Measurements from ENCODE around the gene TSPEAR. TPM values are rescaled to one million over a fixed set of nuclear protein-coding genes. Genes with fewer than 3 reads are reported as not detected.

TSPEAR gene
- total RNA-seq, 2 donors from 2014 or later = 1.5 to 6.0 TPM

DNA sequence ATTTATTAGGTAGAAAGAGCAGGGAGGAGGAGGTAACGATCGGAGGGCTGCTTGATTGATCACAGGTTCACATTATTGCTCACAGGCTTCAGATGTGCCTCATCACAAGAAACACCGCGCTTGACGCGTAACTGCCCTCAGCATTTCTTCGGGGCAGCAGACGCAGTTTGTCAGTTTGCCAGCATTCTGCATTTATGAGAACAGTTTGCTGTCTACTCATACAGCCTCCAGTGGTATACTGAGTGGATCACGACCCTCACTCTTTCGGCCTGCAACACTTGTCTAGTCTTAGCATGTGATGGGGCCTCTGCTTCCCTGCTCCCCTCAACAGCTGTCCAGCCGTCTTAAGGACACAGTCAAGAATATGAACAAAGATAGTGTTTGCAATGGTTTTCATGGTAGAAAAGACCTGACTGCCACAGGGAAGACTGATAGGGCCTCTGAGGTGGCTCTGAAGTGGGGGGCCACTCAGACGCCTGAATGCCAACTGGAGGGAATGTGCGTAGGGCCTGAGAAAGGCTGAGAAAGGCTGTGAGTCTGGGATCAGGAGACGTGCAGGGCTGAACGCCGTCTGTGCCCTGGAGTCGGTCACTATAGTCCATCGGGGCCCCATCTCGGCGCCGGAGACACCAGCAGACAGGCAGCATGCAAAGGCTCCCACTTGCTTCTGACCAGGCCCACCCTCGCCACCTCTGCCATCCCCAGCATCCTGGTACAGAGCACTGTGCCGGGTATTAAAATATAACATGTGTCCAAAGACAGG, 45.2 kb upstream of the TSPEAR start:
- no peaks in the 10 kb centered on the region for H3K9me3 ChIP-seq (ENCODE audit: control insufficient read depth, low read length)
- H3K4me3 ChIP-seq (ENCODE audit: low read length) = no peak overlapping the region
- no peak overlapping the region for H3K9ac ChIP-seq (ENCODE audit: extremely low read depth, low read length, poor library complexity, severe bottlenecking)
- Mint-ChIP-seq H3K27ac (no peak overlapping the region), H3K27me3 (ENCODE audit: insufficient read depth) (peaks cover 1% of the 10 kb centered on the region), H3K4me3 (no peak overlapping the region), H3K4me1 (peaks cover 11% of the 10 kb centered on the region), H3K36me3 (ENCODE audit: low read depth) (no peaks in the 10 kb centered on the region), H3K9me3 (peaks cover 9% of the 10 kb centered on the region)
- no peaks in the 10 kb centered on the region for H3K27me3 ChIP-seq (ENCODE audit: control insufficient read depth, insufficient read depth, low read length, poor library complexity, severe bottlenecking)
- H3K4me1 ChIP-seq (ENCODE audit: control insufficient read depth, insufficient read depth, low read length) = no peaks in the 10 kb centered on the region
- H3K27ac ChIP-seq (ENCODE audit: low read depth, low read length) = no peak overlapping the region
- no peak for TF ChIP-seq CTCF (conservative IDR thresholded peaks at IDR 0.05)
- 93 to 98% methylated on average over 18 to 23 of the region's 23 CpGs for WGBS, 2 experiments (ENCODE audit: insufficient coverage in 1 of 2, insufficient read length in 1 of 2)
- peak; percentile 35 for DNase-seq
- no peaks in the 10 kb centered on the region for H3K36me3 ChIP-seq (ENCODE audit: control insufficient read depth, insufficient read depth, low read length)

DNA sequence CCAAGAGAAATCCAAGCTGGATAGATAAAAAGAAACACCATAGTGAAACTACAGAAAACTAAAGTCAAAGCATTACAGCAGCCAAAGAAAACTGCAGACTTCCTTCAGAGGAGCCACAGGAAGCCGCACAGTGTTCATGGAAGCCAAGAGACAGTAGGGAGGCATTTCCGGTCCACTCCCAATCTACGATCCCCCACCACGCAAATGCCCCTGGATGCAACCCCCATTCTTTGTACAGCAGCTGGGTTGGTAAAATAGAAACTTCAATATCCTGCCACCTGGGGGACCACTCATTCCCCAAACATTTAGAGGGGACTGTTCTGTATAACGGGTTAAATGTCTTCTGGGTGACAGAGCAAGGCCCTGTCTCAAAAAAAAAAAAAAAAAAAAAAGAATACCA, 43.9 kb upstream of the TSPEAR start:
- no peaks in the 10 kb centered on the region for H3K27me3 ChIP-seq (ENCODE audit: control insufficient read depth, insufficient read depth, low read length, poor library complexity, severe bottlenecking)
- no peak overlapping the region for H3K4me3 ChIP-seq (ENCODE audit: low read length)
- H3K4me1 ChIP-seq (ENCODE audit: control insufficient read depth, insufficient read depth, low read length) = no peaks in the 10 kb centered on the region
- DNase-seq = no peak
- peaks cover 10% of the 10 kb centered on the region for H3K4me1 Mint-ChIP-seq
- TF ChIP-seq CTCF (conservative IDR thresholded peaks at IDR 0.05) = no peak
- H3K27ac Mint-ChIP-seq = no peak overlapping the region
- peaks cover 6% of the 10 kb centered on the region for H3K27me3 Mint-ChIP-seq (ENCODE audit: insufficient read depth)
- H3K36me3 Mint-ChIP-seq (ENCODE audit: low read depth) = no peaks in the 10 kb centered on the region
- H3K27ac ChIP-seq (ENCODE audit: low read depth, low read length) = no peak overlapping the region
- no peaks in the 10 kb centered on the region for H3K36me3 ChIP-seq (ENCODE audit: control insufficient read depth, insufficient read depth, low read length)
- H3K9me3 ChIP-seq (ENCODE audit: control insufficient read depth, low read length) = no peaks in the 10 kb centered on the region
- H3K9ac ChIP-seq (ENCODE audit: extremely low read depth, low read length, poor library complexity, severe bottlenecking) = no peak overlapping the region
- H3K9me3 Mint-ChIP-seq = peaks cover 9% of the 10 kb centered on the region
- no peak overlapping the region for H3K4me3 Mint-ChIP-seq
- WGBS, 2 experiments (ENCODE audit: insufficient coverage in 1 of 2, insufficient read length in 1 of 2) = 96% methylated on average over 5 of the region's 5 CpGs; no CpG with 5 or more reads in 1 of the 2 experiments

GRCh38 chr21:44753357-44753756, 42.0 kb upstream of the TSPEAR start:
- DNase-seq = peak; percentile 25
- H3K27me3 Mint-ChIP-seq (ENCODE audit: insufficient read depth) = peaks cover 15% of the 10 kb centered on the region

More at GRCh38 chr21:44753357-44753756, 42.0 kb upstream of the TSPEAR start:
- Mint-ChIP-seq H3K4me3 (no peak overlapping the region), H3K36me3 (ENCODE audit: low read depth) (no peaks in the 10 kb centered on the region), H3K4me1 (peaks cover 17% of the 10 kb centered on the region), H3K27ac (no peak overlapping the region), H3K9me3 (peaks cover 9% of the 10 kb centered on the region)
- no peaks in the 10 kb centered on the region for H3K36me3 ChIP-seq (ENCODE audit: control insufficient read depth, insufficient read depth, low read length)
- H3K27me3 ChIP-seq (ENCODE audit: control insufficient read depth, insufficient read depth, low read length, poor library complexity, severe bottlenecking) = no peaks in the 10 kb centered on the region
- WGBS, 2 experiments (ENCODE audit: insufficient coverage in 1 of 2, insufficient read length in 1 of 2) = 86 to 87% methylated on average over 11 to 19 of the region's 19 CpGs
- TF ChIP-seq CTCF (conservative IDR thresholded peaks at IDR 0.05) = no peak
- no peak overlapping the region for H3K4me3 ChIP-seq (ENCODE audit: low read length)
- H3K4me1 ChIP-seq (ENCODE audit: control insufficient read depth, insufficient read depth, low read length) = no peaks in the 10 kb centered on the region
- H3K27ac ChIP-seq (ENCODE audit: low read depth, low read length) = no peak overlapping the region
- no peaks in the 10 kb centered on the region for H3K9me3 ChIP-seq (ENCODE audit: control insufficient read depth, low read length)
- H3K9ac ChIP-seq (ENCODE audit: extremely low read depth, low read length, poor library complexity, severe bottlenecking) = no peak overlapping the region

Data from endodermal cell (in vitro differentiated cells).